ENCODE results near the gene SMIM7.

DNA sequence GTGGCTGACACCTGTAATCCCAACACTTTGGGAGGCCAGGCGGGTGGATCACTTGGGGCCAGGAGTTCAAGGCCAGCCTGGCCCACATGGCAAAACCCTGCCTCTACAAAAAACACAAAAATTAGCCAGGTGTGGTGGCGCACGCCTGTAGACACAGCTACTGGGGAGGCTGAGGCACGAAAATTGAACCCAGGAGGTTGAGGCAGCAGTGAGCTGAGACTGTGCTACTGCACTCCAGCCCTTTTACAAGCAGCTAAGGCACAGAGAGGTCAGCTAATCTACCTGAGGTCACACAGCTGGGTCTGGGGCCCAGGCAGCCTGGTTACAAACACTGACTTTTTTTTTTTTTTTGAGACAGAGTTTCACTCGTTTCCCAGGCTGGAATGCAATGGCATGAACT, 59.1 kb downstream of the SMIM7 start:
- TF ChIP-seq, protein P1, sequence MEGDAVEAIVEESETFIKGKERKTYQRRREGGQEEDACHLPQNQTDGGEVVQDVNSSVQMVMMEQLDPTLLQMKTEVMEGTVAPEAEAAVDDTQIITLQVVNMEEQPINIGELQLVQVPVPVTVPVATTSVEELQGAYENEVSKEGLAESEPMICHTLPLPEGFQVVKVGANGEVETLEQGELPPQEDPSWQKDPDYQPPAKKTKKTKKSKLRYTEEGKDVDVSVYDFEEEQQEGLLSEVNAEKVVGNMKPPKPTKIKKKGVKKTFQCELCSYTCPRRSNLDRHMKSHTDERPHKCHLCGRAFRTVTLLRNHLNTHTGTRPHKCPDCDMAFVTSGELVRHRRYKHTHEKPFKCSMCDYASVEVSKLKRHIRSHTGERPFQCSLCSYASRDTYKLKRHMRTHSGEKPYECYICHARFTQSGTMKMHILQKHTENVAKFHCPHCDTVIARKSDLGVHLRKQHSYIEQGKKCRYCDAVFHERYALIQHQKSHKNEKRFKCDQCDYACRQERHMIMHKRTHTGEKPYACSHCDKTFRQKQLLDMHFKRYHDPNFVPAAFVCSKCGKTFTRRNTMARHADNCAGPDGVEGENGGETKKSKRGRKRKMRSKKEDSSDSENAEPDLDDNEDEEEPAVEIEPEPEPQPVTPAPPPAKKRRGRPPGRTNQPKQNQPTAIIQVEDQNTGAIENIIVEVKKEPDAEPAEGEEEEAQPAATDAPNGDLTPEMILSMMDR (IDR thresholded peaks at IDR 0.05), result no peak
- TF ChIP-seq POLR2A (IDR thresholded peaks at IDR 0.05), result no peak

Measured in body of pancreas (tissue), 4 donors.